GM20431 (cell line): ENCODE measurements around the gene DLX5.
"Not testable (repeated sequence)": the region's sequence is repeated elsewhere in the genome, so short reads cannot be mapped to it uniquely, and the experiment has no call there.

ENCODE experiments used
- in situ Hi-C: fragments of 300-500 bp; cut with MseI, MboI; formaldehyde crosslinking; loops from one replicate; pipeline ENCODE4 v1.15.0; 2020; ENCODE audit warnings: low sequenced_read_pairs; ENCODE audit not compliant: unreplicated experiment

DLX5 gene

DNA sequence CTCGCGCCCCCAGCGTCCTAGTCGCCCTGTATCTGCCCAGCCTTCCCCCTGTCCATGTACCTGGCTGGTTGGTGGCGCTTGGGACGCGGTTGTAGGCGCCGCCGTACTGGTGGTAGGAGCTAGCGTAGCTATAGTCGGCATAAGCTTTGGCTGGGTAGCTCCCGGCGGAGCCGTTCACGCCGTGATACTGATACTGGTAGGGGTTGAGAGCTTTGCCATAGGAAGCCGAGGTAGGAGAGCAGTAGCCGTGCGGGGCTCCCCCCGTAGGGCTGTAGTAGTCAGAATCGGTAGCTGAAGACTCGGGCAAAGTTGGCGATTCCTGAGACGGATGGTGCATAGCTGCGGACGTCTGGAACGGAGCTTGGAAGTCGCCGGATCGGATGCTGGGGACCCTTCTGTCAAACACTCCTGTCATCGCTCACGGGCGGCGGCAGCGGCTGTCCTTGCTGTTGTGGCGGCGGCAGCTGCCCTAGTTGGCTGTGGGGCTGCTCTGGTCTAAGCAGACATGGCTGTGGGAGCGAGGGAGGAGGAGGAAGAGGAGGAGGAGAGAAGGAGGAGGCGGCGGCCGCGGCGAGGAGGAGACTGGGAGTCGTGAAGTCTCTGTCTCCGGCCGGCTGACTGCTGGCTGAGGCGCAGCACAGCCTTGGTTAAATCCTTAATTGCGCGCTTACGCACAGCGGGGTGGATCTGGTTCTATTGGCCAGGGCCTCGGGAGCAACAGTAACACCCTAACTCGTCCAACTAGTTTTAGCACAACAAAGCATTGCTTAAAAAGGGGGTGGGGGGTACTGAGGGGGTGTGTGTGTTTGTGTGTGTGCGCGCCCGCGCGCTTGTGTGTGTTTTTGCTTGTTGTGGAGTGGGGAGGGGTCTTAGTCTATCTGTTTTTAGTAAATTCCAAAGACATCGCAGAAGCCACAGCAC, at the start of gene DLX5:
Gene DLX5 (minus strand): TSS at position 623 of the 921 bp plus-strand sequence. CDS start 208 bp downstream, at position 415.
- in situ Hi-C loops = loop anchor here (25.0 kb wide), 2 partner anchors 937 to 1112 kb away; no protein-coding TSS in a partner anchor

- in situ Hi-C loops = not testable (repeated sequence)
Measured at GRCh38 chr7:97072025-97072424, 47.4 kb upstream of the DLX5 start.

GRCh38 chr7:97064972-97065587, 40.4 kb upstream of the DLX5 start:
- in situ Hi-C loops = no loop called here

- in situ Hi-C loops = no loop called here
Measured at GRCh38 chr7:97064020-97064419, 39.4 kb upstream of the DLX5 start.

DNA sequence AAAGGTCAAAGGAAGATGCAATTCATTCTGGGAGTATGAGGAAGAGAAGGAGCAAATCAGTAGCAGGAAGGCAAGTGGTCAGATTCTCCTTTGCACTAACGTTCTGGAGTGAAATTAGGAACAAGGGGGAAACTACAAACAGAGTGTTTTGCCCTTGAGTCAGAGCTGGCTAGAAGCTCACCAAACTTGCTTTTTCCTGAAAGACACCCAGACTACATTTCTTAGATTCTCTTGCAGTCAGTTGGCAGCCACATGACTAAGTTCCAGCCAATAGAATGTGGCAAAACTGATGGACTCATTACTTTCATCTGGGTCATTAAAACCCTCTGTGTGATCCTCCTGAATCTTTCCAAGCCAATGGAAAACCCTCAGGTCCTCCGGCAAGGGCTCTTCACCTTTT, 18.6 kb upstream of the DLX5 start:
- in situ Hi-C loops = loop anchor here (25.0 kb wide), 2 partner anchors 956 to 1131 kb away; no protein-coding TSS in a partner anchor

- in situ Hi-C loops = loop anchor here (25.0 kb wide), 2 partner anchors 952 to 1127 kb away; no protein-coding TSS in a partner anchor
Measured at GRCh38 chr7:97039374-97040065, 14.9 kb upstream of the DLX5 start.

GRCh38 chr7:97034213-97034852, 9.7 kb upstream of the DLX5 start:
- in situ Hi-C loops = loop anchor here (25.0 kb wide), 2 partner anchors 947 to 1122 kb away; no protein-coding TSS in a partner anchor

GRCh38 chr7:97027427-97028234, 3.0 kb upstream of the DLX5 start:
- in situ Hi-C loops = loop anchor here (25.0 kb wide), 2 partner anchors 940 to 1115 kb away; no protein-coding TSS in a partner anchor

- in situ Hi-C loops = loop anchor here (25.0 kb wide), 2 partner anchors 940 to 1115 kb away; no protein-coding TSS in a partner anchor
Measured at GRCh38 chr7:97026715-97027426, 2.2 kb upstream of the DLX5 start.

DNA sequence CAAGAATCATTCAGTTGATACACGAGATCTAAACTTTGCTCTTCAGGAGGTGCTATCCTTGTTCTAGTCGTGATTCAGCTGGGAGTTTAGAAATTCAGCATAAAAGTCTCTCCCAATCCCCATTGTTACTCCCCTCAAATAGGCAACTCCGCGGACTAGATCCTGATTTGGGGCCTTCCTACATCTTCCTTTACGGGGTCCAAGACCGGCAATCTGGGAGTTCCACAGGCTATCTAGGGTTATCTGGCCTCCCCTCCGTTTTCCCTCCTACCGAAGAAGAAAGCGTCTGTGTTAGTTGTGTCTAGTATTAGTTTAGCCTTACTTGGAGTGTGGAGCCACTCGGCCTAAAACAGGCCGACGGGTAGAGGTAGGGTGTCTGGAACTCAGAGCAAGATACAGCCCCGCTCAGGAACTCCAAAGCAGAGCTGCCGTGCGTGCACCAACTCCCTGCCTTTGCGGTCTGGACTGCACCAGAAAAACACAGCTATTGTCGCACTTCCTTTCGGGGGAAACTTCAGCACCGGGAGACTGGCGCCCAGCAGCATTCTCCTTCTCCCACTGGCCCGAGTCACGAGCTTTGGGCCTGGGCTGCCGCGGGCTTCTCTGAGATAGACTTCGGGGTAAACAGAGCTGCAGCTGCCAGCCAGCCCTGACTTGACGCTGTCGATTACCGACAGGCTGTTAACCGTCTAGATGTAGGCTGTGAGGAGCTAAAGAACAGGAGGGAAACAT, 1.5 kb upstream of the DLX5 start:
- in situ Hi-C loops = loop anchor here (25.0 kb wide), 2 partner anchors 939 to 1114 kb away; no protein-coding TSS in a partner anchor

DNA sequence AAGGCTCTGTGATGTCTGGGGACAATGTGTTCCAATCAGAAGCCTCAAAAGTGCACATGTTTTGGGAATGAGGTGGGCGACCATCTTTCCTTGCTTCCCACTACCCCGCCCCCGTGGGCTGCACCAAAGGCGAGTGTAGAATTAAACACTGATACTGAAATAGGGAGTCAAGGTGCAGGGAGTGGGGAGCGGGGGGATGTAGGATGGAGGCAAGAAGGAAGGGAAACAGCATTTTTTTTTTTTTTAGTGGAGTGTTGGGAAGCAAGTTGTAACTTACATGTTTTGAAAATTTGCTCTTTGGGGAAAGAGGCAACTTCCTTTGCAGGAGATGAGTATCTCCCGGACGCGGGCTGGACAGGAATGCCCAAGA, 484 bp upstream of the DLX5 start:
- in situ Hi-C loops = loop anchor here (25.0 kb wide), 2 partner anchors 938 to 1113 kb away; no protein-coding TSS in a partner anchor

DNA sequence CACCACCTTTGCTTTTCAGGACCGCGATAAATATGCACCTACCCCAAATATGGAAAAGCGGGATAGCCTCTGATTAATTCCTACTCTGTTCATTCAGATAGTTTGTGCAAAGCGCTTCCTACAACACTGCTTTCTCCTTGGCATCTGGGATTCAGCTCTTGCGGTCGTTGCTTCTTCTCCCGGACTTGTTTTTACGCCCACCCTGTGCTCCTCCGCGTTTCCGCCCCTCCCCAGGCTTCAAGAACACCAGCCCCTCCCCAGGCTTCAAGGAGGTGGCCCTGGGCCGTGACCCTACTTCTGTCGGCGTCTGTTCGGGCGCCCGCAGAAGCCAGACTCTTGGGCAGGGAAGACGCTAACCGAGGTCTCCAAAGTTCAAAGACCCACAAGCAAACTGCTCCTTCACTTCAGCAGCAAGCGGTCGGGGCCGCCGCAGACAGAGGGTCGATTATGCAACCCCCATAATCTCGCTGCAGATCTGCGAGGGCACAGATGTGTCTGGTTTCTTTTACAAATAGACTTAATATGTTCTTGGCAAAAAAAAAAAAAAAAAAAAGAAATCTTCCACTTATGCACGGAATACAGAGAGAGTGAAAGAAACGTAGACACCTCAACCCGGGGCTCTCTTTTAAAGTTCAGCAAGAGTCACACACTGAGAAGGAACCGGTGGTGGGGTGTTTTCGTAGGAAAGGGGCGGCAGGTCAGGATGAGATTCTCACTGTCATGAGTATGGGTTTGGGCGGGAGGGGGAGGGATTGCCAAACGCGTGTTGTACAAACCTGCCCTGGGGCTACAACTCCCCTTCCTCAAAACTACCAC, 1.9 kb downstream of the DLX5 start:
- in situ Hi-C loops = no loop called here

GRCh38 chr7:97021747-97022490, 2.7 kb downstream of the DLX5 start:
- in situ Hi-C loops = no loop called here

DNA sequence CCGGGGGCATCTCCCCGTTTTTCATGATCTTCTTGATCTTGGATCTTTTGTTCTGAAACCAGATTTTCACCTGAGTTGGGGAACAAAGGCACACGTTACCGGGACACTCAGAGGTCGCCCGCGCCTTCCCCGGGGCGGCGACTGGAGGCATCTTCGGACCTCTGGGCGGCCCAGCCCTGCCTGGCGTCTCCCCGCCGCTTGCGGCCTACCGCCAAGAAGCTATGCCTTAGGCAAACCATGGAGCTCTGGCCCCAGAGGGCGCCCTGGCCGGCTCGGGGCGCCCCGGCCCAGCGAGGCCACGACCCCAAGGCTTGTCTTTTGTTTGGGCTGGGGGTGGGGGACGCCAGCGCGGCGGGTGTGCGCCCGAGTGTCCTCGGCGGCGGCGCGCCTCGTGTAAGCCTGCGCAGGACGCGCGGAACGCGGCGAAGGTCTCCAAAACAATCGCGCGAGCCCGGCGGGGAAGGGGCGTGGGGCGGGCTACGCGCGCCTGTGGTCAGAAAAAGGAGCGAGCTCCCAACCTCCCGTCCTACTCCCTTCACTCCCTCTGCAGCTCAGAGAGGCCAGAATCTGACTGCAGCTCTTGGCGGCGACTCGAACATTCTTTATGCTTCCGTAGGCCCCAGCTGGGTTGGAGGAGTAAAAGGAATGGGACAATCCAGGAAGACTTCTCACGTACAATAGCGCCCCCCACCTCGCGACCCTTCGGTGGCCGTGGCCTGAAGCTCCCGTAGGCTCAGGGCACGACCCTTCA, 3.5 kb downstream of the DLX5 start:
- in situ Hi-C loops = no loop called here

DNA sequence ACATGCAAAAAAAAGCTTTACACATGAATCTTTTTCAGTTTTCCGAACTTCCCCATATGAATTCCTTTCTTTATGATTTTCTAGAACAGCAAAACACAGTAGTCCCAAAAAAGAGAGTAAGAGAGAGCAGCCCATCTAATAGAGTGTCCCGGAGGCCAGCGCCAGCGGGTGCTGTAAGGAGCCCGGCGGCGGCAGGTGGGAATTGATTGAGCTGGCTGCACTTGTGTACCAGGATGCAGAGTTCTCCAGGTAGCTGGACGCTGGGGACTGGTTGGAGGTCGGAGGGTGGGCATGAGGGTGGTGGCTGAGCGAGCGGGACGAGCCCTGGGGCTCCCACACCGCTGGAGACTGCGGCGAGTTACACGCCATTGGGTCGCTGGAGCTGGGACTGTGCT, 4.0 kb downstream of the DLX5 start:
- in situ Hi-C loops = no loop called here
